ENCODE measurements around the gene EML4.
"Not testable (repeated sequence)": the region's sequence is repeated elsewhere in the genome, so short reads cannot be mapped to it uniquely, and the experiment has no call there.

DNA sequence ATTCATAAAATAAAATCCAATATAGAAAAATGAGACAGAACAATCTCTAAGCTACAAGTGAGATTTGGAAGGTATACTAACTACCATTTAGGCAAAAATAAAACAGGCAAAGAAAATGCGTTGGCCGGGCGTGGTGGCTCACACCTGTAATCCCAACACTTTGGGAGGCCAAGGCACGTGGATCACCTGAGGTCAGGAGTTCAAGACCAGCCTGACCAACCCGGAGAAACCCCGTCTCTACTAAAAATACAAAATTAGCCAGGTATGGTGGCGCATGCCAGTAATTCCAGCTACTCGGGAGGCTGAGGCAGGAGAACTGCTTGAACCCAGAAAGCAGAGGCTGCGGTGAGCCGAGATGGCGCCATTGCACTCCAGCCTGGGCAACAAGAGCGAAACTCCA lies 178.4 kb downstream of the EML4 start:
- TF ChIP-seq, protein P1, sequence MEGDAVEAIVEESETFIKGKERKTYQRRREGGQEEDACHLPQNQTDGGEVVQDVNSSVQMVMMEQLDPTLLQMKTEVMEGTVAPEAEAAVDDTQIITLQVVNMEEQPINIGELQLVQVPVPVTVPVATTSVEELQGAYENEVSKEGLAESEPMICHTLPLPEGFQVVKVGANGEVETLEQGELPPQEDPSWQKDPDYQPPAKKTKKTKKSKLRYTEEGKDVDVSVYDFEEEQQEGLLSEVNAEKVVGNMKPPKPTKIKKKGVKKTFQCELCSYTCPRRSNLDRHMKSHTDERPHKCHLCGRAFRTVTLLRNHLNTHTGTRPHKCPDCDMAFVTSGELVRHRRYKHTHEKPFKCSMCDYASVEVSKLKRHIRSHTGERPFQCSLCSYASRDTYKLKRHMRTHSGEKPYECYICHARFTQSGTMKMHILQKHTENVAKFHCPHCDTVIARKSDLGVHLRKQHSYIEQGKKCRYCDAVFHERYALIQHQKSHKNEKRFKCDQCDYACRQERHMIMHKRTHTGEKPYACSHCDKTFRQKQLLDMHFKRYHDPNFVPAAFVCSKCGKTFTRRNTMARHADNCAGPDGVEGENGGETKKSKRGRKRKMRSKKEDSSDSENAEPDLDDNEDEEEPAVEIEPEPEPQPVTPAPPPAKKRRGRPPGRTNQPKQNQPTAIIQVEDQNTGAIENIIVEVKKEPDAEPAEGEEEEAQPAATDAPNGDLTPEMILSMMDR (conservative IDR thresholded peaks at IDR 0.05), result not testable (repeated sequence)
- not testable (repeated sequence) for TF ChIP-seq ZFX (IDR thresholded peaks at IDR 0.05)
